H1 (cell line): ENCODE data around the gene EVC2. TPM values are rescaled to one million over a fixed set of nuclear protein-coding genes. Genes with fewer than 3 reads are reported as not detected.

Experiments used
- ASH2L ChIP-seq: fragments of 200-600, 300-600 bp; sonication (generic); IDR thresholded peaks from one replicate; pipeline ENCODE4 v1.7.1; 2017; ENCODE audit warnings: low read length
- ATF2 ChIP-seq: IDR thresholded peaks from 2 replicates; pipeline ENCODE4 v1.6.1; 2012; ENCODE audit warnings: low read length, inconsistent platforms
- CHD7 ChIP-seq: fragments of 300-600 bp; sonication (generic); IDR thresholded peaks from 2 replicates; pipeline ENCODE4 v1.7.1; 2012; ENCODE audit warnings: low read length, moderate library complexity, mild to moderate bottlenecking, inconsistent platforms; ENCODE audit not compliant: insufficient replicate concordance
- GTF2F1 ChIP-seq: IDR thresholded peaks from 2 replicates; pipeline ENCODE4 v1.6.1; 2012; ENCODE audit warnings: low read depth, low read length, improper control_type of control experiment, borderline replicate concordance
- SAP30 ChIP-seq: fragments of 300-600 bp; sonication (generic); IDR thresholded peaks from 2 replicates; pipeline ENCODE4 v1.7.1; 2012; ENCODE audit warnings: low read length, moderate library complexity, mild to moderate bottlenecking, inconsistent platforms; ENCODE audit not compliant: insufficient read depth, insufficient replicate concordance
- polyA plus RNA-seq, 7 experiments: library from polyadenylated mRNA; depleted of rRNA in 3 of 7; stranded (reverse) in 5 of 7; unstranded in 2 of 7; fragments of >200 nt in 5 of 7; fragments of 200-250 nt in 2 of 7; gene quantifications; 1 replicate in 5 of 7; 2 replicates in 1 of 7; 4 replicates in 1 of 7; pipeline versions ENCODE4 v1.2.1 to v1.2.3, GENCODE V29; 2011 to 2013; ENCODE audit warnings: missing spikeins in 2 of 7, mixed read lengths in 2 of 7
- total RNA-seq: library from RNA; stranded (reverse); fragmentation: NEBNext Ultra II Directional; extraction: Animal tissue kit (Norgen Biotek cat#: 25700); gene quantifications from 2 replicates; pipeline ENCODE4 v1.2.1, GENCODE V29; 2021

EVC2 gene
- total and polyA plus RNA-seq, 2 of the 8 experiments (the other 6 are each of a cell fraction or from before 2014, with no cell fraction given), result 0.73 to 5.9 TPM

GRCh38 chr4:5706486-5707290 is 1.7 kb downstream of the EVC2 start (continued):
- TF ChIP-seq CHD7 (no peak), ATF2 (no peak), ASH2L (no peak), SAP30 (no peak), GTF2F1 (no peak)
